Cardiac muscle cell (in vitro differentiated cells and primary cell): ENCODE data around the gene PELI2. TPM values are rescaled to one million over a fixed set of nuclear protein-coding genes. Genes with fewer than 3 reads are reported as not detected.
A peak's percentile ranks its signal among the peaks of the same experiment; 100 is the strongest.

Experiments used
- DNase-seq, 2 donors: peaks; one replicate each; pipeline versions ENCODE4 v3.0.0 to v3.0.0-alpha.2; 2010 to 2017; ENCODE audit warnings: low read depth in 1 of 2, low spot score in 1 of 2
- H3K27ac ChIP-seq: fragments of 200-600 bp; sonication (generic); 2 replicates; pipeline ENCODE4 v1.5.1; 2016
- H3K27me3 ChIP-seq: fragments of 200-600 bp; sonication (generic); 2 replicates; pipeline ENCODE4 v1.6.0; 2016; ENCODE audit warnings: control low read depth
- H3K36me3 ChIP-seq: fragments of 200-600 bp; sonication (generic); 2 replicates; pipeline ENCODE4 v1.5.1; 2016; ENCODE audit warnings: control low read depth
- H3K4me1 ChIP-seq: fragments of 200-600 bp; sonication (generic); 2 replicates; pipeline ENCODE4 v1.8.1; 2017; ENCODE audit warnings: low read depth, mild to moderate bottlenecking, mixed run types
- H3K4me3 ChIP-seq: fragments of 200-600 bp; sonication (generic); 2 replicates; pipeline ENCODE4 v1.5.1; 2016; ENCODE audit warnings: mild to moderate bottlenecking
- H3K9me3 ChIP-seq: fragments of 200-600 bp; sonication (generic); 2 replicates; pipeline ENCODE4 v1.5.1; 2017; ENCODE audit warnings: low read depth, mild to moderate bottlenecking, control low read depth
- CTCF ChIP-seq: IDR thresholded peaks from 2 replicates; pipeline ENCODE4 v1.5.1; 2012; ENCODE audit warnings: low read depth, mild to moderate bottlenecking, low read length
- polyA plus RNA-seq: library from polyadenylated mRNA; unstranded; fragments of >200 nt; fragmentation: Nextera tagmentation; extraction: Ambion mirVana; gene quantifications from 2 replicates; pipeline ENCODE4 v1.2.1, GENCODE V29; 2016
- total RNA-seq: library from RNA; depleted of rRNA; stranded (reverse); fragments of >200 nt; gene quantifications from 2 replicates; pipeline ENCODE4 v1.2.3, GENCODE V29; 2016

Gene PELI2
- total and polyA plus RNA-seq, 2 experiments from 2014 or later: 1.7 to 4.9 TPM

DNA sequence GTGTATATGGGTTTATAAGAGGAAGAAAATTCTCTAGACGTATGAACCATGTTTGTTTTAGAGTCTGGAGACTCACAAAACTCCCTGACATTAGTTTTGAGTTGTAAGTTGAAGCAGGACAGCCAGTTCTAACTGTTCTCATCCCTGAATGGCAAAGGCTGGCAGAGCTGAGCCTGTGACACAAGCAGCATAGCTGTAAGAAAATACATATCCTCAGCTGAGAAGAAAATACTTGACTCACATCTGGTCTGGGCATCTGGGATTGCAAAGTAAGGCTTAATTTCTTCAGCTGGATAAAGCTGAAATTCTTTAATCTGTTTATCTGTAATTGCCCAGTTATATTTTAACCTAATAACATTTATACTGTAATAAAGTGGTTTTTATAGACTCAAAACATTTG is 156.3 kb downstream of the PELI2 start:
- no peak overlapping the region for H3K4me3 ChIP-seq
- no peaks in the 10 kb centered on the region for H3K9me3 ChIP-seq
- no peak for DNase-seq
- no peak for TF ChIP-seq CTCF
- no peaks in the 10 kb centered on the region for H3K4me1 ChIP-seq
- H3K27me3 ChIP-seq: no peaks in the 10 kb centered on the region
- H3K36me3 ChIP-seq: no peaks in the 10 kb centered on the region
- H3K27ac ChIP-seq: no peak overlapping the region

DNA sequence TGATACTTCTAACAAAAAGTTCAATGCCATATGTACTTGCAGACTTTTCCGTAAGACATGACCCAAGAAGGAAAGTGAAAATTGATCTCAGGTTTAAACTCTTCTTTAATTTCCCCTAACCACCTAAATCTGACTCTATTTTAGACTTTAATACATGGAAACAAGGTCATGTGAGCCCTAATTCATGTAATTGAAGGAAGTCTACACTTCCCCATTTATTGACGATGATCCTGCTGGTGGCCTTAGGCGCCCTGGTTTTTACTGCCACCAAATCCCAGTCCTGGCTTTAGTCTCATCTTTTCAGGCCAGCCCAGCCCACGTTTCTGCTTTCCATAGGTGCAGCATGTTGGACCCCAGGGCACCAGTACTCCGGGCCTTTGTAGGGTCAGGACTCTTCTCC is 157.9 kb downstream of the PELI2 start:
- no peak for TF ChIP-seq CTCF
- Histone ChIP-seq H3K27me3 (no peaks in the 10 kb centered on the region), H3K4me3 (no peak overlapping the region)

GRCh38 chr14:56278383-56278782 is 160.2 kb downstream of the PELI2 start:
- Histone ChIP-seq H3K27me3 (no peaks in the 10 kb centered on the region), H3K4me3 (no peak overlapping the region), H3K27ac (no peak overlapping the region), H3K4me1 (no peaks in the 10 kb centered on the region), H3K9me3 (no peaks in the 10 kb centered on the region), H3K36me3 (no peaks in the 10 kb centered on the region)
- no peak for DNase-seq
- TF ChIP-seq CTCF: no peak

More for the DNA sequence above, 157.9 kb downstream of the PELI2 start:
- no peak overlapping the region for H3K27ac ChIP-seq
- H3K4me1 ChIP-seq: no peaks in the 10 kb centered on the region
- no peaks in the 10 kb centered on the region for H3K9me3 ChIP-seq
- H3K36me3 ChIP-seq: no peaks in the 10 kb centered on the region
- DNase-seq: no peak

DNA sequence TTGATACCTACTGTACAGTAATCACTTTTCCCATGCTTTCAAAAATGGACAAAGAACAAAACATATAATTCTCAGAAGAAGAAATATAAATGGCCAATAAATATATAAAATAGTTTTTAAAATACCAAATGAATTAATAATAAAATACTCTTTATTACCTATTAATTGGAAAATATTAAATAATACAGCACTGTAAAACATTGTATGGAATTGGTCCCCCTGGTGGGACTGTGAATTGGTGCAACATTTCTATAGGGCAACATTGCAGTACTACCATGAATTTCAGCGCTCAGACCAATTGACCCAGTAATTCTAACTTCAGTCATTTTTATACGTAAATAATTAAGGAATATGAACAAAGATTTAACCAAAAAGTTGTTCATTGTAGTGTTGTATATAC is 162.6 kb downstream of the PELI2 start:
- Histone ChIP-seq H3K9me3 (no peaks in the 10 kb centered on the region), H3K4me1 (no peaks in the 10 kb centered on the region), H3K4me3 (no peak overlapping the region), H3K36me3 (no peaks in the 10 kb centered on the region), H3K27ac (no peak overlapping the region), H3K27me3 (no peaks in the 10 kb centered on the region)
- DNase-seq: no peak
- peak; percentile 16 for TF ChIP-seq CTCF

GRCh38 chr14:56282179-56282578 is 164.0 kb downstream of the PELI2 start:
- TF ChIP-seq CTCF: no peak
- Histone ChIP-seq H3K36me3 (no peaks in the 10 kb centered on the region), H3K27me3 (no peaks in the 10 kb centered on the region), H3K9me3 (no peaks in the 10 kb centered on the region), H3K4me1 (no peaks in the 10 kb centered on the region), H3K27ac (no peak overlapping the region), H3K4me3 (no peak overlapping the region)
- DNase-seq: no peak

DNA sequence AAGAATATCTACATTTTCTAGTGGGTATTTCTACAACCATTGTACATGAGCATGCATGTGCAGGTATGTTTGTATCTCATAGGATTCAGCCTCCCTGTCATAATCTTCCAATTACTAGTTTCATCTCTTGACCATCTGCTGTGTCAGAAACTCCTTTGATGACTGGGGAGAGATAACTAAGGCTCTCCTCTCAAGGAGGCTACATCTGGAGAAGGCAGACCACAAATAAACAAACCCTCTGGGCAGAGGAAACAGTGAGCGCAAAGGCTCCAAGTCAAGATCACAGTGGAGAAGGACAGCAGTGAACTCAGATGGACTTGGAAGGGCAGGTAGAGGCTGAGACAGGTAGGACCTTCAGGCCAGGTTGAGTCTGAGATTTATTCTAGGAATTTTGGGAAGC is 166.4 kb downstream of the PELI2 start:
- DNase-seq: no peak
- no peak overlapping the region for H3K27ac ChIP-seq
- H3K27me3 ChIP-seq: no peaks in the 10 kb centered on the region
- no peak for TF ChIP-seq CTCF
- H3K36me3 ChIP-seq: no peaks in the 10 kb centered on the region
- H3K9me3 ChIP-seq: no peaks in the 10 kb centered on the region
- H3K4me3 ChIP-seq: no peak overlapping the region
- H3K4me1 ChIP-seq: no peaks in the 10 kb centered on the region
